Osteoblast (primary cell): ENCODE measurements around the gene MEF2B. TPM values are rescaled to one million over a fixed set of nuclear protein-coding genes. Genes with fewer than 3 reads are reported as not detected.

Experiments
- DNase-seq: peaks from one replicate; pipeline ENCODE4 v3.0.0; 2011; ENCODE audit warnings: low spot score, mixed read lengths; ENCODE audit not compliant: insufficient read length; ENCODE audit errors: missing footprints
- H2AFZ ChIP-seq: 2 replicates; pipeline ENCODE4 v1.6.0; 2011; ENCODE audit warnings: mild to moderate bottlenecking, low read length
- H3K27ac ChIP-seq: 2 replicates; pipeline ENCODE4 v1.5.1; 2011; ENCODE audit warnings: mild to moderate bottlenecking, low read depth, low read length, moderate library complexity
- H3K27me3 ChIP-seq: 2 replicates; pipeline ENCODE4 v1.6.0; 2012; ENCODE audit warnings: mild to moderate bottlenecking, control low read depth, inconsistent platforms, low read length, moderate library complexity; ENCODE audit not compliant: insufficient read depth
- H3K36me3 ChIP-seq: 2 replicates; pipeline ENCODE4 v1.5.1; 2011; ENCODE audit warnings: mild to moderate bottlenecking, low read length, control low read depth, moderate library complexity; ENCODE audit not compliant: insufficient read depth
- H3K4me1 ChIP-seq: 2 replicates; pipeline ENCODE4 v1.5.1; 2011; ENCODE audit warnings: mild to moderate bottlenecking, low read length, control low read depth, moderate library complexity; ENCODE audit not compliant: insufficient read depth
- H3K4me2 ChIP-seq: 2 replicates; pipeline ENCODE4 v1.6.0; 2011; ENCODE audit warnings: mild to moderate bottlenecking, low read length; ENCODE audit not compliant: insufficient read depth
- H3K4me3 ChIP-seq: fragments of 200-600 bp; sonication (generic); 3 replicates; pipeline ENCODE4 v1.5.1; 2012; ENCODE audit warnings: mild to moderate bottlenecking, low read length, inconsistent platforms; ENCODE audit not compliant: insufficient read depth
- H3K79me2 ChIP-seq: 2 replicates; pipeline ENCODE4 v1.6.0; 2012; ENCODE audit warnings: mild to moderate bottlenecking, low read length, control low read depth, inconsistent platforms; ENCODE audit not compliant: insufficient read depth
- H3K9me3 ChIP-seq: 2 replicates; pipeline ENCODE4 v1.5.1; 2011; ENCODE audit warnings: low read depth, low read length, control low read depth
- H4K20me1 ChIP-seq: 2 replicates; pipeline ENCODE4 v1.6.0; 2012; ENCODE audit warnings: mild to moderate bottlenecking, low read length, control low read depth; ENCODE audit not compliant: insufficient read depth
- CTCF ChIP-seq: IDR thresholded peaks from 2 replicates; pipeline ENCODE4 v1.5.1; 2011; ENCODE audit warnings: mild to moderate bottlenecking, low read depth, low read length, moderate library complexity; ENCODE audit errors: extremely low read depth
- total RNA-seq: library from RNA; depleted of rRNA; stranded (reverse); fragments of >200 nt; gene quantifications from 2 replicates; pipeline ENCODE4 v1.2.3, GENCODE V29; 2012

MEF2B gene
- total RNA-seq, 1 donor = 0.36 TPM

- Histone ChIP-seq H3K4me1 (no peaks in the 10 kb centered on the region), H4K20me1 (no peaks in the 10 kb centered on the region), H2AFZ (no peak overlapping the region), H3K4me2 (no peak overlapping the region), H3K36me3 (peaks cover 4% of the 10 kb centered on the region), H3K79me2 (no peaks in the 10 kb centered on the region), H3K27me3 (no peaks in the 10 kb centered on the region), H3K4me3 (no peak overlapping the region), H3K27ac (no peak overlapping the region), H3K9me3 (no peaks in the 10 kb centered on the region)
- TF ChIP-seq CTCF = no peak
- DNase-seq = peak; percentile 58
Measured at GRCh38 chr19:19101540-19101939, 68.5 kb downstream of the MEF2B start.

GRCh38 chr19:19098703-19099632 lies 71.1 kb downstream of the MEF2B start:
- H3K9me3 ChIP-seq = no peaks in the 10 kb centered on the region
- peaks cover 4% of the 10 kb centered on the region for H3K36me3 ChIP-seq
- H3K27me3 ChIP-seq = no peaks in the 10 kb centered on the region
- no peaks in the 10 kb centered on the region for H4K20me1 ChIP-seq
- no peaks in the 10 kb centered on the region for H3K4me1 ChIP-seq
- DNase-seq = peak; percentile 55
- H3K27ac ChIP-seq = no peak overlapping the region
- H3K4me3 ChIP-seq = no peak overlapping the region
- no peak overlapping the region for H2AFZ ChIP-seq
- TF ChIP-seq CTCF = no peak
- no peaks in the 10 kb centered on the region for H3K79me2 ChIP-seq
- H3K4me2 ChIP-seq = no peak overlapping the region

GRCh38 chr19:19098084-19098702 lies 71.9 kb downstream of the MEF2B start:
- H3K4me1 ChIP-seq = no peaks in the 10 kb centered on the region
- no peak overlapping the region for H2AFZ ChIP-seq
- no peaks in the 10 kb centered on the region for H3K27me3 ChIP-seq
- H3K79me2 ChIP-seq = no peaks in the 10 kb centered on the region
- no peaks in the 10 kb centered on the region for H4K20me1 ChIP-seq
- no peaks in the 10 kb centered on the region for H3K9me3 ChIP-seq
- TF ChIP-seq CTCF = no peak
- H3K27ac ChIP-seq = no peak overlapping the region
- H3K4me2 ChIP-seq = no peak overlapping the region
- H3K36me3 ChIP-seq = peaks cover 4% of the 10 kb centered on the region
- H3K4me3 ChIP-seq = no peak overlapping the region
- peak; percentile 22 for DNase-seq
